Mesenchymal stem cell (in vitro differentiated cells and primary cell): ENCODE measurements around the gene MRPL19.

ENCODE experiments used
- DNase-seq: peaks from one replicate; pipeline ENCODE4 v3.0.0-alpha.2; 2013
- H2AFZ ChIP-seq: one replicate; pipeline ENCODE4 v1.6.1; 2013; ENCODE audit warnings: low read depth, mild to moderate bottlenecking, control low read depth, inconsistent platforms, low read length, moderate library complexity
- H2AK5ac ChIP-seq: 2 replicates; pipeline ENCODE4 v1.6.1; 2013; ENCODE audit warnings: low read length, moderate library complexity, mild to moderate bottlenecking, inconsistent platforms; ENCODE audit not compliant: severe bottlenecking
- H2BK120ac ChIP-seq: one replicate; pipeline ENCODE4 v1.6.1; 2013; ENCODE audit warnings: low read depth, mild to moderate bottlenecking, inconsistent platforms, low read length, moderate library complexity
- H2BK12ac ChIP-seq, 2 experiments: one replicate each; pipeline ENCODE4 v1.6.1; 2013; ENCODE audit warnings: inconsistent platforms in 2 of 2, low read length in 2 of 2, mild to moderate bottlenecking in 2 of 2, moderate library complexity in 2 of 2, control low read depth in 1 of 2
- H2BK15ac ChIP-seq: one replicate; pipeline ENCODE4 v1.6.1; 2013; ENCODE audit warnings: mild to moderate bottlenecking, low read depth, inconsistent platforms; ENCODE audit not compliant: poor library complexity, severe bottlenecking
- H2BK5ac ChIP-seq: 2 replicates; pipeline ENCODE4 v1.6.1; 2013; ENCODE audit warnings: low read depth, mild to moderate bottlenecking, low read length, control low read depth, inconsistent platforms; ENCODE audit not compliant: poor library complexity, severe bottlenecking
- H3K14ac ChIP-seq, 2 experiments: one replicate each; pipeline ENCODE4 v1.6.1; 2013; ENCODE audit warnings: inconsistent platforms in 2 of 2, low read length in 2 of 2, control low read depth in 1 of 2, mild to moderate bottlenecking in 1 of 2, moderate library complexity in 1 of 2
- H3K18ac ChIP-seq, 2 experiments: one replicate each; pipeline ENCODE4 v1.6.1; 2013; ENCODE audit warnings: inconsistent platforms in 2 of 2, low read length in 2 of 2, control low read depth in 1 of 2, low read depth in 1 of 2, mild to moderate bottlenecking in 1 of 2
- H3K23ac ChIP-seq, 2 experiments: one replicate each; pipeline ENCODE4 v1.6.1; 2013; ENCODE audit warnings: inconsistent platforms in 2 of 2, low read length in 2 of 2, mild to moderate bottlenecking in 2 of 2, moderate library complexity in 2 of 2, control low read depth in 1 of 2
- H3K27ac ChIP-seq: 2 replicates; pipeline ENCODE4 v1.5.1; 2013; ENCODE audit warnings: mild to moderate bottlenecking, moderate library complexity, low read length, control low read depth, inconsistent platforms; ENCODE audit not compliant: poor library complexity, severe bottlenecking
- H3K27me3 ChIP-seq, 2 experiments: 2 replicates each; pipeline versions ENCODE4 v1.6.1 to v1.7.0; 2013; ENCODE audit warnings: low read length in 2 of 2, mild to moderate bottlenecking in 2 of 2, moderate library complexity in 2 of 2, control low read depth in 1 of 2, inconsistent platforms in 1 of 2; ENCODE audit not compliant: control insufficient read depth in 1 of 2, insufficient read depth in 1 of 2
- H3K36me3 ChIP-seq, 2 experiments: 2 replicates each; pipeline versions ENCODE4 v1.6.1 to v1.7.0; 2013; ENCODE audit warnings: low read length in 2 of 2, control low read depth in 1 of 2, inconsistent platforms in 1 of 2, low read depth in 1 of 2, mild to moderate bottlenecking in 1 of 2; ENCODE audit not compliant: insufficient read depth in 2 of 2, control insufficient read depth in 1 of 2
- H3K4ac ChIP-seq, 2 experiments: one replicate each; pipeline ENCODE4 v1.6.1; 2013; ENCODE audit warnings: inconsistent platforms in 2 of 2, low read length in 2 of 2, mild to moderate bottlenecking in 2 of 2, moderate library complexity in 2 of 2, control low read depth in 1 of 2, low read depth in 1 of 2
- H3K4me1 ChIP-seq: 2 replicates; pipeline ENCODE4 v1.6.1; 2013; ENCODE audit warnings: low read depth, low read length, control low read depth; ENCODE audit not compliant: control insufficient read depth, insufficient read depth
- H3K4me2 ChIP-seq: 2 replicates; pipeline ENCODE4 v1.6.1; 2013; ENCODE audit warnings: low read length, mild to moderate bottlenecking, inconsistent platforms; ENCODE audit not compliant: poor library complexity, severe bottlenecking
- H3K4me3 ChIP-seq, 2 experiments: 2 replicates each; pipeline versions ENCODE4 v1.5.1 to v1.7.0; 2013; ENCODE audit warnings: low read length in 2 of 2, mild to moderate bottlenecking in 2 of 2, control low read depth in 1 of 2, low read depth in 1 of 2; ENCODE audit not compliant: insufficient read depth in 1 of 2
- H3K79me1 ChIP-seq: replicated peaks from 2 replicates; pipeline ENCODE4 v1.6.1; 2013; ENCODE audit warnings: mild to moderate bottlenecking, control low read depth, low read length, inconsistent platforms; ENCODE audit not compliant: poor library complexity, severe bottlenecking
- H3K9ac ChIP-seq: 2 replicates; pipeline ENCODE4 v1.7.0; 2013; ENCODE audit warnings: mild to moderate bottlenecking, low read length, moderate library complexity
- H3K9me3 ChIP-seq: 2 replicates; pipeline ENCODE4 v1.7.0; 2013; ENCODE audit warnings: mild to moderate bottlenecking, low read length; ENCODE audit not compliant: control insufficient read depth
- H4K8ac ChIP-seq: one replicate; pipeline ENCODE4 v1.6.1; 2013; ENCODE audit warnings: inconsistent platforms, mild to moderate bottlenecking, low read length, moderate library complexity
- H4K91ac ChIP-seq: one replicate; pipeline ENCODE4 v1.6.1; 2013; ENCODE audit warnings: mild to moderate bottlenecking, low read length, inconsistent platforms
- WGBS: methylation state at CpG from one replicate; pipeline ENCODE4 v1.1.7; 2013; ENCODE audit warnings: mixed read lengths; 5-methylcytosine and 5-hydroxymethylcytosine counted together

MRPL19 gene

GRCh38 chr2:75612108-75612861 lies 34.3 kb upstream of the MRPL19 start:
- no peak for DNase-seq
- 90% methylated on average over 7 of the region's 7 CpGs for WGBS

GRCh38 chr2:75612862-75613243 lies 33.7 kb upstream of the MRPL19 start:
- H2BK15ac ChIP-seq: no peak overlapping the region
- no peak overlapping the region for H3K18ac ChIP-seq
- no peak overlapping the region for H3K14ac ChIP-seq
- no peak overlapping the region for H2BK12ac ChIP-seq
- H2BK5ac ChIP-seq: no peak overlapping the region
- H2AK5ac ChIP-seq: peak overlapping the region; percentile 27
- WGBS: 100% methylated on average over 3 of the region's 5 CpGs
- no peak for DNase-seq
- no peak overlapping the region for H3K4me2 ChIP-seq
- H3K23ac ChIP-seq: no peak overlapping the region
- no peak overlapping the region for H3K4ac ChIP-seq
- peaks cover 12% of the 10 kb centered on the region for H3K4me1 ChIP-seq
- no peak overlapping the region for H4K91ac ChIP-seq
- no peak overlapping the region for H2AFZ ChIP-seq
- no peak overlapping the region for H3K9ac ChIP-seq
- no peak overlapping the region for H3K27ac ChIP-seq
- peaks cover 3% of the 10 kb centered on the region for H3K9me3 ChIP-seq
- no peaks in the 10 kb centered on the region for H3K36me3 ChIP-seq
- H2BK120ac ChIP-seq: no peak overlapping the region
- H3K79me1 ChIP-seq: no peaks in the 10 kb centered on the region
- H4K8ac ChIP-seq: no peak overlapping the region
- peaks cover 0 to 24% of the 10 kb centered on the region in 2 experiments for H3K27me3 ChIP-seq
- no peak overlapping the region for H3K4me3 ChIP-seq

More at GRCh38 chr2:75612108-75612861, 34.3 kb upstream of the MRPL19 start:
- Histone ChIP-seq H2AK5ac (peak overlapping the region; percentile 27), H2BK120ac (no peak overlapping the region), H3K9ac (no peak overlapping the region), H3K14ac (no peak overlapping the region), H3K79me1 (no peaks in the 10 kb centered on the region), H3K4me3 (no peak overlapping the region), H2BK12ac (no peak overlapping the region), H3K4me2 (no peak overlapping the region), H4K91ac (no peak overlapping the region), H3K27me3 (peaks cover 0 to 24% of the 10 kb centered on the region in 2 experiments), H2BK5ac (no peak overlapping the region), H3K36me3 (no peaks in the 10 kb centered on the region), H2AFZ (no peak overlapping the region), H3K9me3 (peaks cover 3% of the 10 kb centered on the region), H3K4me1 (peaks cover 16% of the 10 kb centered on the region), H3K27ac (no peak overlapping the region), H2BK15ac (no peak overlapping the region), H3K4ac (no peak overlapping the region), H4K8ac (no peak overlapping the region), H3K23ac (no peak overlapping the region), H3K18ac (no peak overlapping the region)

- H3K9me3 ChIP-seq: peaks cover 3% of the 10 kb centered on the region
- no peak overlapping the region for H3K9ac ChIP-seq
- H2BK120ac ChIP-seq: no peak overlapping the region
- no peak overlapping the region for H3K4ac ChIP-seq
- no peak overlapping the region for H3K14ac ChIP-seq
- DNase-seq: no peak
- 93% methylated on average over 4 of the region's 5 CpGs for WGBS
- H3K79me1 ChIP-seq: no peaks in the 10 kb centered on the region
- peaks cover 0 to 24% of the 10 kb centered on the region in 2 experiments for H3K27me3 ChIP-seq
- no peak overlapping the region for H2AFZ ChIP-seq
- no peak overlapping the region for H2BK5ac ChIP-seq
- peak overlapping the region; percentile 18 for H3K27ac ChIP-seq
- peaks cover 6% of the 10 kb centered on the region for H3K4me1 ChIP-seq
- H4K91ac ChIP-seq: no peak overlapping the region
- no peak overlapping the region for H2BK12ac ChIP-seq
- H2BK15ac ChIP-seq: no peak overlapping the region
- no peak overlapping the region for H3K4me2 ChIP-seq
- H3K4me3 ChIP-seq: no peak overlapping the region
- H3K23ac ChIP-seq: no peak overlapping the region
- H3K18ac ChIP-seq: no peak overlapping the region
- no peaks in the 10 kb centered on the region for H3K36me3 ChIP-seq
- H4K8ac ChIP-seq: no peak overlapping the region
- no peak overlapping the region for H2AK5ac ChIP-seq
Measured at GRCh38 chr2:75614162-75614651, 32.4 kb upstream of the MRPL19 start.

- Histone ChIP-seq H2AK5ac (no peak overlapping the region), H3K4ac (no peak overlapping the region), H3K79me1 (no peaks in the 10 kb centered on the region), H2AFZ (no peak overlapping the region), H2BK5ac (no peak overlapping the region), H3K27ac (no peak overlapping the region), H3K4me3 (no peak overlapping the region), H3K9me3 (peaks cover 3% of the 10 kb centered on the region), H3K9ac (no peak overlapping the region), H2BK12ac (no peak overlapping the region), H2BK15ac (no peak overlapping the region), H3K4me1 (peaks cover 4% of the 10 kb centered on the region), H3K27me3 (peaks cover 0 to 14% of the 10 kb centered on the region in 2 experiments), H3K36me3 (no peaks in the 10 kb centered on the region), H4K91ac (no peak overlapping the region), H3K14ac (no peak overlapping the region), H3K18ac (no peak overlapping the region), H2BK120ac (no peak overlapping the region), H3K4me2 (no peak overlapping the region), H3K23ac (no peak overlapping the region), H4K8ac (no peak overlapping the region)
- DNase-seq: no peak
- WGBS: no CpG with 5 or more reads among the region's 4 CpGs
Measured at GRCh38 chr2:75616406-75616805, 30.2 kb upstream of the MRPL19 start.
